Fibroblast of lung (primary cell): ENCODE data around the gene SLC25A12.

ENCODE experiments used
- CTCF ChIP-seq, 2 donors: IDR thresholded peaks in 1 of 2; conservative IDR thresholded peaks in 1 of 2; 1 replicate in 1 of 2; 2 replicates in 1 of 2; pipeline ENCODE4 v1.5.1; 2011 to 2012; ENCODE audit warnings: low read length in 2 of 2, control low read depth in 1 of 2, inconsistent platforms in 1 of 2, low read depth in 1 of 2, mild to moderate bottlenecking in 1 of 2
- EZH2 ChIP-seq: IDR thresholded peaks from 2 replicates; pipeline ENCODE4 v1.5.1; 2012; ENCODE audit warnings: low read length, control low read depth, mild to moderate bottlenecking; ENCODE audit errors: missing control alignments

GRCh38 chr2:171807831-171808393 is 86.1 kb downstream of the SLC25A12 start:
- TF ChIP-seq CTCF (conservative IDR thresholded peaks at IDR 0.05 in 1 of 2, IDR thresholded peaks at IDR 0.05 in 1 of 2; ENCODE audit: low read depth in 1 of 2, low read length in 2 of 2) (no peak), EZH2 (no peak)
